ENCODE measurements around the gene S1PR5. TPM values are rescaled to one million over a fixed set of nuclear protein-coding genes. Genes with fewer than 3 reads are reported as not detected.
A peak's percentile ranks its signal among the peaks of the same experiment; 100 is the strongest.

S1PR5 gene
- total and polyA plus RNA-seq, 12 donors, result 0.14 to 3.0 (median 0.55) TPM; not detected in 1

- peaks cover 0 to 86% of the 10 kb centered on the region in 2 donors for H3K36me3 ChIP-seq (replicated peaks in 1 of 2)
- no peak for DNase-seq
- intact Hi-C loops (cut with DNase I), result no loop called here
- no peaks in the 10 kb centered on the region for H3K9me3 ChIP-seq (replicated peaks in 1 of 3)
- H3K4me3 ChIP-seq, result no peak overlapping the region
- no peak overlapping the region for H3K27ac ChIP-seq
- 92 to 95% (median 93%) methylated on average over 11 to 43 of the region's 43 CpGs for WGBS, 4 donors
- no peaks in the 10 kb centered on the region for H3K27me3 ChIP-seq
- no peaks in the 10 kb centered on the region for H3K4me1 ChIP-seq (replicated peaks in 1 of 2)
- no peak for TF ChIP-seq POLR2A (IDR thresholded peaks at IDR 0.05)
- TF ChIP-seq CTCF (IDR thresholded peaks at IDR 0.05), result no peak
Measured at GRCh38 chr19:10491472-10492047, 25.7 kb downstream of the S1PR5 start.

GRCh38 chr19:10486551-10486950, 30.7 kb downstream of the S1PR5 start:
- intact Hi-C loops (cut with DNase I), result no loop called here
- no peak for TF ChIP-seq CTCF (IDR thresholded peaks at IDR 0.05)
- no peak for TF ChIP-seq POLR2A (IDR thresholded peaks at IDR 0.05)

GRCh38 chr19:10478903-10479384, 38.3 kb downstream of the S1PR5 start:
- TF ChIP-seq CTCF (IDR thresholded peaks at IDR 0.05) (peak in 5 of 6 experiments; percentile 7 to 70 (median 41)), POLR2A (IDR thresholded peaks at IDR 0.05) (peak in 1 of 2 donors; percentile 19)
- 0 to 1% (median 1%) methylated on average over 20 to 36 of the region's 36 CpGs for WGBS, 4 donors
- H3K4me3 ChIP-seq, result peak overlapping the region in 2 of 4 donors; percentile 1 to 39
- no peaks in the 10 kb centered on the region for H3K9me3 ChIP-seq (replicated peaks in 1 of 3)
- no peaks in the 10 kb centered on the region for H3K36me3 ChIP-seq (replicated peaks in 1 of 2)
- H3K4me1 ChIP-seq (replicated peaks in 1 of 2), result peaks cover 0 to 14% of the 10 kb centered on the region in 2 donors
- H3K27me3 ChIP-seq, result no peaks in the 10 kb centered on the region
- no peak overlapping the region for H3K27ac ChIP-seq
- intact Hi-C loops (cut with DNase I), result no loop called here
- peak; percentile 90 to 98 (median 93) for DNase-seq

More at GRCh38 chr19:10486551-10486950, 30.7 kb downstream of the S1PR5 start:
- WGBS, 4 donors, result 62 to 76% (median 73%) methylated on average over 13 of the region's 13 CpGs
- H3K4me3 ChIP-seq, result no peak overlapping the region
- H3K9me3 ChIP-seq (replicated peaks in 1 of 3), result no peaks in the 10 kb centered on the region
- DNase-seq, result no peak
- H3K4me1 ChIP-seq (replicated peaks in 1 of 2), result peaks cover 9 to 16% of the 10 kb centered on the region in 2 donors
- no peaks in the 10 kb centered on the region for H3K27me3 ChIP-seq
- H3K36me3 ChIP-seq (replicated peaks in 1 of 2), result peaks cover 0 to 50% of the 10 kb centered on the region in 2 donors
- peak overlapping the region in 3 of 5 donors; percentile 11 to 76 (median 31) for H3K27ac ChIP-seq

- no peak overlapping the region for H3K4me3 ChIP-seq
- TF ChIP-seq POLR2A (IDR thresholded peaks at IDR 0.05) (no peak), CTCF (IDR thresholded peaks at IDR 0.05) (no peak)
- 30 to 41% (median 33%) methylated on average over 5 of the region's 5 CpGs for WGBS, 4 donors
Measured at GRCh38 chr19:10478476-10478875, 38.8 kb downstream of the S1PR5 start.

More at GRCh38 chr19:10478476-10478875, 38.8 kb downstream of the S1PR5 start:
- H3K27me3 ChIP-seq, result no peaks in the 10 kb centered on the region
- intact Hi-C loops (cut with DNase I), result no loop called here
- peaks cover 0 to 13% of the 10 kb centered on the region in 2 donors for H3K4me1 ChIP-seq (replicated peaks in 1 of 2)
- no peak overlapping the region for H3K27ac ChIP-seq
- no peaks in the 10 kb centered on the region for H3K9me3 ChIP-seq (replicated peaks in 1 of 3)
- no peaks in the 10 kb centered on the region for H3K36me3 ChIP-seq (replicated peaks in 1 of 2)
- no peak for DNase-seq
